Epithelial cell of esophagus (primary cell): ENCODE data around the gene KNDC1.
"Not testable (repeated sequence)": the region's sequence is repeated elsewhere in the genome, so short reads cannot be mapped to it uniquely, and the experiment has no call there.

Experiments
- DNase-seq: peaks from one replicate; pipeline ENCODE4 v3.0.0; 2010; ENCODE audit warnings: low read depth
- H3K4me3 ChIP-seq: 2 replicates; pipeline ENCODE4 v1.5.1; 2011; ENCODE audit warnings: mild to moderate bottlenecking, low read length, control low read depth
- CTCF ChIP-seq: IDR thresholded peaks from 2 replicates; pipeline ENCODE4 v1.5.1; 2011; ENCODE audit warnings: low read depth, mild to moderate bottlenecking, low read length, control low read depth, inconsistent platforms; ENCODE audit not compliant: insufficient read depth; ENCODE audit errors: missing control alignments

KNDC1 gene

DNA sequence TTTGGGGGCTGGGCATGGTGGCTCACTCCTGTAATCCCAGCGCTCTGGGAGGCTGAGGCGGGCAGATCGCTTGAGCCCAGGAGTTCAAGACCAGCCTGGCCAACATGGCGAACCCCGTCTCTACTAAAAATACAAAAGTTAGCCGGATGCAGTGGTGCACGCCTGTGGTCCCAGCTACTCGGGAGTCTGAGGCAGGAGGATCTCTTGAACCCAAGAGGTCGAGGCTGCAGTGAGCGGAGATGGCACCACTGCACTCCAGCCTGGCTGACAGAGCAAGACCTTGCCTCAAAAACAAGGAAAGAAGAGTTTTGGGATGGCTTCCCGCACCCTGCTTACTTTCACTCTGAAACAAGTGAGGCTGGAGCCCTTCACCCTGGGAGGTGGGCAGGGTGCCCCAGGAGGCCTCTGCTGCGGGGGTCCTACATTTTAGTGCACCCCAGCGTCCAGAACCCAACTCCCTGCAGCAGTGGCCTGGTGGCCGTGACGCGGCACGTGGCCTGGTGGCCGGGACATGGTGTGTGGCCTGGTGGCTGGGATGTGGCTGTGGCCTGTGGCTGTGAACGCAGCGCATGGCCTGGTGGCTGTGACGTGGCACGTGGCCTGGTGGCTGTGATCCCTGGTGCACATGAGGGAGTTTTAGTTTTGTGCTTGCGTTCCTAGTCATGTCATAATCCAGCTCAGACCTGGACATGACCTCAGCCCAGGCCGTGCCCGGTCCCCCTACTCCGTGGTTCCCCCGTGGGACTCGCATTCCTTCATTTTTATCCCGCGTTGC is 9.3 kb downstream of the KNDC1 start:
- no peak for DNase-seq
- TF ChIP-seq CTCF, result no peak
- H3K4me3 ChIP-seq, result no peak overlapping the region

DNA sequence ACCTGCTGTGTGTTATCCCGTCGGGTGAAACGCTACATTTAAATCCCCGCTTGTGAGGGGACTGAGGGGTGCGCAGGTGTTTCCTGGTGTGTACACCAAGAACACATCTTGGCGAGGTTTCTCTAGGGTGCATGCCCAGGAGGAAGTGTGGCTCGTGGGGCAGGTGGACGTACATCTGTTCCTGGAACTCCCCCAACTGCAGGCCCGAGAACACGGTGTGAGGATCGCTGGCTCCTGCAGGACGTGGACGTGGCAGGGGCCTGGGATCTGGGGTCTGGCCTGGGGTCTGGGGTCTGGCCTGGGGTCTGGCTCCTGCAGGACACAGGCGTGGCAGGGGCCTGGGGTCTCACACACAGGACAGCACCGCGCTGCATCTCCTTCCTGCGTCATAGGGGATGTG is 10.1 kb downstream of the KNDC1 start:
- H3K4me3 ChIP-seq, result no peak overlapping the region
- no peak for TF ChIP-seq CTCF
- no peak for DNase-seq

GRCh38 chr10:133173860-133174640 is 14.0 kb downstream of the KNDC1 start:
- no peak for TF ChIP-seq CTCF
- no peak for DNase-seq

GRCh38 chr10:133174689-133175263 is 14.8 kb downstream of the KNDC1 start:
- no peak for TF ChIP-seq CTCF
- DNase-seq, result no peak
- H3K4me3 ChIP-seq, result no peak overlapping the region

More at GRCh38 chr10:133173860-133174640, 14.0 kb downstream of the KNDC1 start:
- H3K4me3 ChIP-seq, result no peak overlapping the region

GRCh38 chr10:133175624-133176023 is 15.6 kb downstream of the KNDC1 start:
- DNase-seq, result not testable (repeated sequence)

DNA sequence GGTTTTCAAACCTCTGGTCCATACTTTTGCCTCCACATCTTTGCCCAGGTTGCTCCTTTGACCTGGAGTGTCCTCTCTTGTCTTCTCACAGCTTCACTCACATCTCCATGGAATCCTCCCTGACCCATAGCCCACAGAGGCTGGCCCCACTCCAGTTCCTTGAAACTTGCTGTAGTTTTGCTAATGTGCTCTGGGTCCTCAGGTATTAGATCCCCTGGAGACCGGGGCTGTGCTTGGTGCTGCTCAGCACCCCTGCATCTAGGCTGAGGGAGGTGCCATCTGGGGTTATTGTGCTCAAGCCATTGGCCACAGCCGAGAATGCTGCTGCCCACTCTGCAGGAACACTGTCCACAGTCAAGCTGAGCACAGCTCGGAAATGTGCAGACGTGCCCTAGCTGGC is 16.5 kb downstream of the KNDC1 start:
- no peak for TF ChIP-seq CTCF
- no peak overlapping the region for H3K4me3 ChIP-seq
- no peak for DNase-seq

More at GRCh38 chr10:133175624-133176023, 15.6 kb downstream of the KNDC1 start:
- H3K4me3 ChIP-seq, result not testable (repeated sequence)
